Gastrocnemius medialis (tissue), 4 donors: ENCODE measurements around the gene SLC16A13. TPM values are rescaled to one million over a fixed set of nuclear protein-coding genes. Genes with fewer than 3 reads are reported as not detected.

Source experiments
- ATAC-seq, 2 donors: fragments of 150-250 bp; one replicate each; pipeline ENCODE4 v1.9.1; 2016
- DNase-seq, 2 donors: peaks; one replicate each; pipeline ENCODE4 v3.0.0-alpha.2; 2019
- H3K27ac ChIP-seq, 4 donors: fragments of 200-600 bp; sonication (generic); 1 replicate in 1 of 4; 2 replicates in 3 of 4; pipeline ENCODE4 v1.5.1; 2016 to 2018; ENCODE audit warnings: mild to moderate bottlenecking in 2 of 4, moderate library complexity in 1 of 4
- H3K27me3 ChIP-seq, 3 donors: fragments of 200-600 bp; sonication (generic) in 2 of 3; 1 replicate in 1 of 3; 2 replicates in 2 of 3; pipeline versions ENCODE4 v1.5.1 to v1.6.0; 2016 to 2019; ENCODE audit warnings: mild to moderate bottlenecking in 1 of 3, moderate library complexity in 1 of 3
- H3K36me3 ChIP-seq, 2 donors: fragments of 200-600 bp; sonication (generic) in 1 of 2; one replicate each; pipeline ENCODE4 v1.5.1; 2017 to 2018
- H3K4me1 ChIP-seq, 2 donors: fragments of 200-600 bp; sonication (generic) in 1 of 2; one replicate each; pipeline ENCODE4 v1.5.1; 2016 to 2017; ENCODE audit warnings: mild to moderate bottlenecking in 2 of 2
- H3K4me3 ChIP-seq, 4 donors: fragments of 200-600 bp; sonication (generic) in 3 of 4; 1 replicate in 1 of 4; 2 replicates in 3 of 4; pipeline ENCODE4 v1.5.1; 2016 to 2019; ENCODE audit warnings: mild to moderate bottlenecking in 2 of 4
- H3K9me3 ChIP-seq, 3 donors: fragments of 200-600 bp; sonication (generic) in 2 of 3; 1 replicate in 1 of 3; 2 replicates in 2 of 3; pipeline ENCODE4 v1.5.1; 2016 to 2019
- CTCF ChIP-seq, 5 experiments: fragments of 450-650 bp in 3 of 5; fragments of 200-600 bp in 2 of 5; sonication (generic) in 2 of 5; IDR thresholded peaks in 4 of 5; conservative IDR thresholded peaks in 1 of 5; 1 replicate in 4 of 5; 2 replicates in 1 of 5; pipeline ENCODE4 v1.5.1; 2016 to 2019; ENCODE audit warnings: antibody characterized with exemption in 5 of 5, mild to moderate bottlenecking in 3 of 5, moderate library complexity in 3 of 5
- POLR2A ChIP-seq, 2 donors: fragments of 450-650 bp; IDR thresholded peaks; one replicate each; pipeline ENCODE4 v1.6.1; 2017; ENCODE audit warnings: antibody characterized with exemption in 2 of 2, mild to moderate bottlenecking in 2 of 2, moderate library complexity in 2 of 2
- in situ Hi-C, 4 donors: fragments of 200-750 bp; cut with MboI; loops; one replicate each; pipeline versions ENCODE4 v1.15.0 to v1.8.0; 2017; ENCODE audit warnings: low sequenced_read_pairs in 4 of 4
- intact Hi-C: fragments of 100-400 bp; cut with DNase I; formaldehyde crosslinking; loops from one replicate; pipeline ENCODE4 v1.15.1; 2023; ENCODE audit warnings: low total_unique reads
- total RNA-seq, 4 donors: library from RNA; depleted of rRNA; stranded (reverse); fragments of >200 nt; gene quantifications; one replicate each; pipeline versions ENCODE4 v1.1.0 to v1.2.3, GENCODE V29; 2016

SLC16A13 gene
- total RNA-seq, 4 donors from 2014 or later, result 0.36 to 0.49 TPM; not detected in 2

- H3K9me3 ChIP-seq, result no peaks in the 10 kb centered on the region
- in situ Hi-C loops (loop anchor here (25.0 kb wide), 2 partner anchors 348 to 373 kb away; partner anchors contain the start of genes C17orf100 (in 3 of the 4), MED31 (in 3 of the 4), KIAA0753 (in 1 of the 4) and TXNDC17 (in 1 of the 4)), intact Hi-C loops (loop anchor here (5.0 to 10.0 kb wide), 3 partner anchors 358 to 824 kb away; partner anchors contain the start of genes C17orf100, CD68, KDM6B and MED31)
- H3K27ac ChIP-seq, result no peak overlapping the region
- peaks cover 0 to 6% of the 10 kb centered on the region in 2 donors for H3K36me3 ChIP-seq
- H3K27me3 ChIP-seq, result no peaks in the 10 kb centered on the region
- ATAC-seq (no peak), DNase-seq (no peak)
- H3K4me3 ChIP-seq, result no peak overlapping the region
- TF ChIP-seq CTCF (IDR thresholded peaks at IDR 0.05 in 4 of 5, conservative IDR thresholded peaks at IDR 0.05 in 1 of 5) (no peak), POLR2A (IDR thresholded peaks at IDR 0.05) (no peak)
- peaks cover 28 to 38% of the 10 kb centered on the region in 2 donors for H3K4me1 ChIP-seq
These were observed 25.3 kb upstream of the SLC16A13 start for GRCh38 chr17:7010523-7010922.

- no peak for DNase-seq
- Histone ChIP-seq H3K4me3 (peak overlapping the region; percentile 77 to 99 (median 86)), H3K27ac (peak overlapping the region; percentile 93 to 99 (median 96)), H3K36me3 (peaks cover 0 to 6% of the 10 kb centered on the region in 2 donors), H3K4me1 (peaks cover 35 to 47% of the 10 kb centered on the region in 2 donors), H3K9me3 (no peaks in the 10 kb centered on the region), H3K27me3 (no peaks in the 10 kb centered on the region)
- intact Hi-C loops (loop anchor here (5.0 to 10.0 kb wide), 3 partner anchors 359 to 823 kb away; partner anchors contain the start of genes C17orf100, CD68, KDM6B and MED31), in situ Hi-C loops (loop anchor here (25.0 kb wide), 2 partner anchors 349 to 374 kb away; partner anchors contain the start of genes C17orf100 (in 3 of the 4), MED31 (in 3 of the 4), KIAA0753 (in 1 of the 4) and TXNDC17 (in 1 of the 4))
- TF ChIP-seq CTCF (IDR thresholded peaks at IDR 0.05 in 4 of 5, conservative IDR thresholded peaks at IDR 0.05 in 1 of 5), result no peak
- TF ChIP-seq POLR2A (IDR thresholded peaks at IDR 0.05), result no peak
- no peak for ATAC-seq
These were observed 24.4 kb upstream of the SLC16A13 start for GRCh38 chr17:7011415-7011814.

- Histone ChIP-seq H3K4me1 (peaks cover 36 to 47% of the 10 kb centered on the region in 2 donors), H3K36me3 (peaks cover 0 to 11% of the 10 kb centered on the region in 2 donors), H3K27ac (peak overlapping the region; percentile 93 to 99 (median 96)), H3K9me3 (no peaks in the 10 kb centered on the region), H3K27me3 (no peaks in the 10 kb centered on the region), H3K4me3 (peak overlapping the region; percentile 77 to 99 (median 86))
- intact Hi-C loops (loop anchor here (1.0 to 10.0 kb wide), 4 partner anchors 76 to 823 kb away; partner anchors contain the start of genes C17orf100, CD68, KDM6B and MED31), in situ Hi-C loops (loop anchor here (25.0 kb wide), 2 partner anchors 350 to 375 kb away; partner anchors contain the start of genes C17orf100 (in 3 of the 4), MED31 (in 3 of the 4), KIAA0753 (in 1 of the 4) and TXNDC17 (in 1 of the 4))
- no peak for DNase-seq
- ATAC-seq, result no peak
- TF ChIP-seq CTCF (IDR thresholded peaks at IDR 0.05 in 4 of 5, conservative IDR thresholded peaks at IDR 0.05 in 1 of 5) (no peak), POLR2A (IDR thresholded peaks at IDR 0.05) (no peak)
These were observed 23.9 kb upstream of the SLC16A13 start for GRCh38 chr17:7011942-7012254.

- intact Hi-C loops, result loop anchor here (5.0 to 10.0 kb wide), 3 partner anchors 362 to 820 kb away; partner anchors contain the start of genes C17orf100, CD68, KDM6B and MED31
These were observed 21.4 kb upstream of the SLC16A13 start for GRCh38 chr17:7014261-7014994.

More at GRCh38 chr17:7014261-7014994, 21.4 kb upstream of the SLC16A13 start:
- peak; percentile 71 to 73 for ATAC-seq
- H3K9me3 ChIP-seq, result no peaks in the 10 kb centered on the region
- peaks cover 0 to 15% of the 10 kb centered on the region in 2 donors for H3K36me3 ChIP-seq
- in situ Hi-C loops, result loop anchor here (25.0 kb wide), 2 partner anchors 352 to 377 kb away; partner anchors contain the start of genes C17orf100 (in 3 of the 4), MED31 (in 3 of the 4), KIAA0753 (in 1 of the 4) and TXNDC17 (in 1 of the 4)
- H3K4me1 ChIP-seq, result peaks cover 50 to 62% of the 10 kb centered on the region in 2 donors
- H3K4me3 ChIP-seq, result peak overlapping the region; percentile 77 to 99 (median 86)
- peak; percentile 64 to 95 (median 80) for TF ChIP-seq CTCF (IDR thresholded peaks at IDR 0.05 in 4 of 5, conservative IDR thresholded peaks at IDR 0.05 in 1 of 5)
- peak; percentile 89 to 91 for TF ChIP-seq POLR2A (IDR thresholded peaks at IDR 0.05)
- H3K27me3 ChIP-seq, result no peaks in the 10 kb centered on the region
- H3K27ac ChIP-seq, result peak overlapping the region; percentile 93 to 99 (median 96)
- peak; percentile 96 to 97 for DNase-seq
